Ovary (tissue), 9 donors: Measurements from ENCODE around the gene OSBPL6. TPM values are rescaled to one million over a fixed set of nuclear protein-coding genes. Genes with fewer than 3 reads are reported as not detected.

Experiments
- DNase-seq, 5 donors: peaks; one replicate each; pipeline ENCODE4 v3.0.0-alpha.2; 2019 to 2020
- H3K27ac ChIP-seq, 2 donors: fragments of 200-600 bp; one replicate each; pipeline versions ENCODE4 v1.5.1 to v1.8.0; 2019 to 2022
- H3K27me3 ChIP-seq: fragments of 200-600 bp; one replicate; pipeline ENCODE4 v1.8.0; 2022
- H3K36me3 ChIP-seq: fragments of 200-600 bp; sonication (generic); one replicate; pipeline ENCODE4 v1.5.1; 2019
- H3K4me1 ChIP-seq: one replicate; pipeline ENCODE4 v1.8.1; 2013; ENCODE audit warnings: mild to moderate bottlenecking, moderate library complexity; ENCODE audit not compliant: insufficient read depth
- H3K4me3 ChIP-seq: fragments of 200-600 bp; sonication (generic); one replicate; pipeline ENCODE4 v1.5.1; 2017
- H3K9me3 ChIP-seq, 2 donors: fragments of 200-600 bp in 1 of 2; sonication (generic) in 1 of 2; one replicate each; pipeline versions ENCODE4 v1.5.1 to v1.8.1; 2013 to 2019; ENCODE audit warnings: mild to moderate bottlenecking in 1 of 2, moderate library complexity in 1 of 2
- CTCF ChIP-seq, 3 donors: fragments of 450-650 bp in 2 of 3; fragments of 200-600 bp in 1 of 3; IDR thresholded peaks; one replicate each; pipeline versions ENCODE4 v1.5.1 to v1.8.0; 2016 to 2022; ENCODE audit warnings: antibody characterized with exemption in 3 of 3, mild to moderate bottlenecking in 1 of 3
- EP300 ChIP-seq: sonication (generic); formaldehyde crosslinking; IDR thresholded peaks from one replicate; pipeline ENCODE4 v1.6.1; 2017; ENCODE audit warnings: antibody characterized with exemption
- POLR2A ChIP-seq: fragments of 450-650 bp; IDR thresholded peaks from one replicate; pipeline ENCODE4 v1.6.1; 2017; ENCODE audit warnings: antibody characterized with exemption, mild to moderate bottlenecking, moderate library complexity
- WGBS, 3 donors: extraction: QIAGEN DNeasy Blood & Tissue Kit in 1 of 3; methylation state at CpG; one replicate each; pipeline versions ENCODE4 v1.1.5 to v1.1.7; 2013 to 2017; 5-methylcytosine and 5-hydroxymethylcytosine counted together
- intact Hi-C, 4 donors: fragments of 100-400 bp; cut with DNase I; formaldehyde crosslinking; loops; one replicate each; pipeline versions ENCODE4 v1.11.0 to v1.15.1; 2022 to 2023
- polyA plus RNA-seq, 2 donors: library from polyadenylated mRNA; stranded (reverse); fragments of 200-250 nt in 1 of 2; fragments of 350-450 nt in 1 of 2; fragmentation: Illumina TruSeq in 1 of 2; extraction: RNeasy Lipid Tissue Mini Kit (QIAGEN cat#74804) in 1 of 2; gene quantifications; one replicate each; pipeline ENCODE4 v1.2.3, GENCODE V29; 2013 to 2014
- total RNA-seq, 7 donors: library from RNA; depleted of rRNA in 2 of 7; stranded (reverse); fragments of >200 nt in 2 of 7; fragmentation: NEBNext Ultra II Directional in 3 of 7; extraction: Animal tissue kit (Norgen Biotek cat#: 25700) in 3 of 7; gene quantifications; one replicate each; pipeline versions ENCODE4 v1.1.0 to v1.2.4, GENCODE V29; 2016 to 2023
- donor health status: DM: no; HTN: no; CAD: no; lungs with moderate emphysema.
- donor health status: DM: no; HTN: no; CAD: no.
- donor health status: Bipolar disorder and iron deficiency.
- donor health status: DM: yes; HTN: yes; CAD: no.
- donor health status: DM: no; HTN: no; CAD: no.
- donor health status: DM: yes; HTN: yes; CAD: no.

The OSBPL6 gene
- total and polyA plus RNA-seq, 9 donors = 0.60 to 7.4 (median 1.7) TPM

DNA sequence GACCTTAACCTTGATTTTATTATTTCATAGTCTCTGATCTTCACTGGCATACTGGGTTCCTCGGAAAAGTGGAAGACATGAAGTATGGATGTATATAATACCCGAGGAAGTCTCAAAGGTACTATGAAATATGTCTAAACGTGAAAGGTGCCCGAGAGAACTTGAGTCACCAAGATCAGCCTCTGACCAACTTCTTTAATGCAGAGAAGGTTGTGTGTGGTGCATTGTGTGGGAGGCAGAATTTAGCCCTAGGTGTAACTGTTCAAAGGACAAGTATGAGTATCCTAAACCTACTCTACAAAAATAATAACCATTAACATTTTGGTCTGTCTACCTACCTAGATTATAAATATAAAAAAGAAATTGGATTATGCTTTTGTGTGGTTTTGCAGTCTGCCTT is 36.1 kb downstream of the OSBPL6 start:
- Histone ChIP-seq H3K4me1 (no peaks in the 10 kb centered on the region), H3K36me3 (no peaks in the 10 kb centered on the region), H3K9me3 (no peaks in the 10 kb centered on the region), H3K27me3 (no peaks in the 10 kb centered on the region), H3K4me3 (no peak overlapping the region), H3K27ac (no peak overlapping the region)
- 64 to 88% (median 86%) methylated on average over 4 of the region's 4 CpGs for WGBS, 3 donors
- DNase-seq = no peak
- no peak for TF ChIP-seq CTCF (IDR thresholded peaks at IDR 0.05)
- TF ChIP-seq EP300 = no peak
- TF ChIP-seq POLR2A = no peak
- intact Hi-C loops = no loop called here

DNA sequence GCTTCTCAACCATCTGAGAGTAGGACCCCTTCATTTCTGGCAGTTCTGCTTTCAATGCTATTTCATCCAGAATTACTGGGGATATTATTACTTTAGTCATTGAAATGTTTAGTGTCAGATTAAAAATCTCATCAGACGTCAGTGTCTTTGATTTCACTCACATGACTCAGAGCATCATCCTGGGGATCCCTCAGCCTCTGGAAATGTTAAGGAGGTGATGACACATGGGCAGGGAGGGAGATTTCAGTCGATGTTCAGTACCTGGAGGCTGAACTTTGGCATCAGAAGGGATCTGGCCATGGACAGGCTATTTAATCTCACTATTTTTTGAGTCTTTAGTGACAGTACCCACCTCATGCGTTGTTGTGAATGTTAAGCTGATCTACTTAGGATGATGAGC is 39.1 kb downstream of the OSBPL6 start:
- TF ChIP-seq EP300 (no peak), CTCF (IDR thresholded peaks at IDR 0.05) (no peak), POLR2A (no peak)
- no peaks in the 10 kb centered on the region for H3K4me1 ChIP-seq
- DNase-seq = no peak
- intact Hi-C loops = no loop called here
- no peaks in the 10 kb centered on the region for H3K36me3 ChIP-seq
- WGBS, 3 donors = 78 to 84% (median 80%) methylated on average over 3 of the region's 3 CpGs
- H3K27me3 ChIP-seq = no peaks in the 10 kb centered on the region
- H3K9me3 ChIP-seq = no peaks in the 10 kb centered on the region
- H3K4me3 ChIP-seq = no peak overlapping the region
- no peak overlapping the region for H3K27ac ChIP-seq

DNA sequence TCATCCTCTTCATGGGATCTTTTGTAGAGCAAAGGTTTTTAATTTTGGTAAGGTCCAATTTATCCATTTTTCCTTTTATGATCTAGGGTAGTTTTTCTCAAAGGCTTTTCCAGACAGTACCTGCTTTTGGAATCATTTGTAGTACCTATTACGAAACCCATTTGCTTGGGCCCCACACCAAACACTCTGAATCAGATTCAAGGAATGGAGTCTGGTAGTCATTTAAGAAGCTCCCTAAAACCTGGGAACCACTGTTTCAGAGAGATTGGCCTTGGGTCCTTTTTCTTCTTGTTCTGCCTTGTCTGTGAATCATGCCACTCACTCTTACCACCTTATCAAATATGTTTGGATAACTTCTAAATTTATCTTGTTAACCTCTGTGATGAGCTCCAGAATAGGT is 40.3 kb downstream of the OSBPL6 start:
- H3K4me3 ChIP-seq = no peak overlapping the region
- H3K27ac ChIP-seq = no peak overlapping the region
- H3K36me3 ChIP-seq = no peaks in the 10 kb centered on the region
- 81 to 98% (median 90%) methylated on average over 1 of the region's 1 CpG for WGBS, 3 donors
- TF ChIP-seq POLR2A (no peak), EP300 (no peak), CTCF (IDR thresholded peaks at IDR 0.05) (no peak)
- H3K4me1 ChIP-seq = no peaks in the 10 kb centered on the region
- no peaks in the 10 kb centered on the region for H3K9me3 ChIP-seq
- intact Hi-C loops = no loop called here
- DNase-seq = no peak
- H3K27me3 ChIP-seq = no peaks in the 10 kb centered on the region

- Histone ChIP-seq H3K4me1 (no peaks in the 10 kb centered on the region), H3K36me3 (no peaks in the 10 kb centered on the region), H3K27ac (no peak overlapping the region), H3K27me3 (no peaks in the 10 kb centered on the region), H3K4me3 (no peak overlapping the region), H3K9me3 (no peaks in the 10 kb centered on the region)
- no peak for TF ChIP-seq POLR2A
- WGBS, 3 donors = 96 to 100% (median 100%) methylated on average over 1 of the region's 1 CpG
- intact Hi-C loops = no loop called here
- no peak for DNase-seq
Observed at GRCh38 chr2:178237488-178238153, 43.3 kb downstream of the OSBPL6 start.

GRCh38 chr2:178238154-178238521 is 43.8 kb downstream of the OSBPL6 start:
- DNase-seq = no peak
- no peaks in the 10 kb centered on the region for H3K4me1 ChIP-seq
- H3K9me3 ChIP-seq = no peaks in the 10 kb centered on the region
- no peaks in the 10 kb centered on the region for H3K27me3 ChIP-seq
- no peak overlapping the region for H3K4me3 ChIP-seq
- H3K27ac ChIP-seq = no peak overlapping the region
- no peak for TF ChIP-seq EP300
- intact Hi-C loops = no loop called here
- H3K36me3 ChIP-seq = no peaks in the 10 kb centered on the region
- 83 to 98% (median 94%) methylated on average over 4 of the region's 4 CpGs for WGBS, 3 donors
